H1 (cell line): Measurements from ENCODE around the gene EPSTI1. TPM values are rescaled to one million over a fixed set of nuclear protein-coding genes. Genes with fewer than 3 reads are reported as not detected.
A peak's percentile ranks its signal among the peaks of the same experiment; 100 is the strongest.

ENCODE experiments used
- CTCF ChIP-seq, 3 experiments: IDR thresholded peaks; 1 replicate in 2 of 3; 2 replicates in 1 of 3; pipeline versions ENCODE4 v1.5.1 to v1.6.1; 2011; ENCODE audit warnings: low read length in 3 of 3, mild to moderate bottlenecking in 3 of 3, inconsistent platforms in 2 of 3, low read depth in 1 of 3, moderate library complexity in 1 of 3; ENCODE audit not compliant: insufficient read depth in 1 of 3; ENCODE audit errors: control extremely low read depth in 1 of 3
- E2F6 ChIP-seq: IDR thresholded peaks from 2 replicates; pipeline ENCODE4 v1.6.1; 2012; ENCODE audit warnings: inconsistent platforms
- KDM4A ChIP-seq: IDR thresholded peaks from one replicate; pipeline ENCODE4 v1.7.1; 2012; ENCODE audit warnings: low read depth, mild to moderate bottlenecking, moderate library complexity, low read length, inconsistent platforms; ENCODE audit not compliant: severe bottlenecking
- MAFK ChIP-seq: IDR thresholded peaks from 2 replicates; pipeline ENCODE4 v1.6.1; 2012; ENCODE audit warnings: low read depth, mild to moderate bottlenecking, improper control_type of control experiment, low read length
- TCF12 ChIP-seq: IDR thresholded peaks from 2 replicates; pipeline ENCODE4 v1.6.1; 2011; ENCODE audit warnings: low read depth, mild to moderate bottlenecking, low read length
- polyA plus RNA-seq, 7 experiments: library from polyadenylated mRNA; depleted of rRNA in 3 of 7; stranded (reverse) in 5 of 7; unstranded in 2 of 7; fragments of >200 nt in 5 of 7; fragments of 200-250 nt in 2 of 7; gene quantifications; 1 replicate in 5 of 7; 2 replicates in 1 of 7; 4 replicates in 1 of 7; pipeline versions ENCODE4 v1.2.1 to v1.2.3, GENCODE V29; 2011 to 2013; ENCODE audit warnings: missing spikeins in 2 of 7, mixed read lengths in 2 of 7
- total RNA-seq: library from RNA; stranded (reverse); fragmentation: NEBNext Ultra II Directional; extraction: Animal tissue kit (Norgen Biotek cat#: 25700); gene quantifications from 2 replicates; pipeline ENCODE4 v1.2.1, GENCODE V29; 2021

Gene EPSTI1
- total and polyA plus RNA-seq, 2 of the 8 experiments (the other 6 are each of a cell fraction or from before 2014, with no cell fraction given) = 0.23 to 0.37 TPM

GRCh38 chr13:42991898-42992763, at the start of gene EPSTI1 (continued):
- TF ChIP-seq CTCF (IDR thresholded peaks at IDR 0.05; ENCODE audit: control extremely low read depth in 1 of 3, insufficient read depth in 1 of 3, low read depth in 1 of 3, low read length in 3 of 3) (no peak), TCF12 (no peak), E2F6 (peak; percentile 88), MAFK (peak; percentile 16; the same call in 1 of the 2 replicates), KDM4A (peak; percentile 80)
